WTC11 (cell line): Measurements from ENCODE around the gene CPE. TPM values are rescaled to one million over a fixed set of nuclear protein-coding genes. Genes with fewer than 3 reads are reported as not detected.
A peak's percentile ranks its signal among the peaks of the same experiment; 100 is the strongest.

Source experiments
- ATAC-seq: fragments of 200-7000 bp; cut with Tn5 transposase; 2 replicates; pipeline ENCODE4 v1.10.0; 2021; ENCODE audit warnings: mild to moderate bottlenecking, moderate library complexity
- CTCF ChIA-PET: fragments of 300-600 bp; sonication (Branson Sonifier 250); formaldehyde crosslinking; loops from one replicate; lab custom pipeline; 2021; ENCODE audit warnings: antibody characterized with exemption; lab: Charles Lee
- POLR2A ChIA-PET: fragments of 350-600 bp; sonication (Branson Sonifier 250); formaldehyde crosslinking; loops from one replicate; lab custom pipeline; 2021; ENCODE audit warnings: antibody characterized with exemption; lab: Charles Lee
- DNase-seq: peaks from one replicate; pipeline ENCODE4 v3.0.0; 2021; ENCODE audit warnings: low spot score
- H3K27ac Mint-ChIP-seq: 2 replicates; pipeline ENCODE4 v1.8.0; 2021; ENCODE audit warnings: mixed read lengths
- H3K27me3 Mint-ChIP-seq: 2 replicates; pipeline ENCODE4 v1.8.0; 2021; ENCODE audit warnings: low read depth, mild to moderate bottlenecking, moderate library complexity, mixed read lengths
- H3K36me3 Mint-ChIP-seq: 2 replicates; pipeline ENCODE4 v1.8.0; 2021; ENCODE audit warnings: mixed read lengths
- H3K4me1 Mint-ChIP-seq: 2 replicates; pipeline ENCODE4 v1.8.0; 2022; ENCODE audit warnings: mixed read lengths
- H3K4me3 Mint-ChIP-seq: 2 replicates; pipeline ENCODE4 v1.8.0; 2021; ENCODE audit warnings: mild to moderate bottlenecking, moderate library complexity, mixed read lengths
- H3K9me3 Mint-ChIP-seq: 2 replicates; pipeline ENCODE4 v1.8.0; 2021; ENCODE audit warnings: mixed read lengths
- AFF4 ChIP-seq: sonication (generic); formaldehyde crosslinking; IDR thresholded peaks from 2 replicates; pipeline ENCODE4 v1.8.1; 2023; ENCODE audit warnings: mild to moderate bottlenecking, missing genetic modification reagents, borderline replicate concordance
- ATF3 ChIP-seq: sonication (generic); formaldehyde crosslinking; conservative IDR thresholded peaks from 2 replicates; pipeline ENCODE4 v1.8.1; 2022; ENCODE audit warnings: mild to moderate bottlenecking, missing genetic modification reagents
- ATF6 ChIP-seq: sonication (generic); formaldehyde crosslinking; IDR thresholded peaks from 2 replicates; pipeline ENCODE4 v1.8.1; 2023; ENCODE audit warnings: mild to moderate bottlenecking, missing genetic modification reagents
- CBFB ChIP-seq: sonication (generic); formaldehyde crosslinking; IDR thresholded peaks from 2 replicates; pipeline ENCODE4 v1.8.1; 2022; ENCODE audit warnings: mild to moderate bottlenecking, low read depth, missing genetic modification reagents
- CREM ChIP-seq: sonication (generic); formaldehyde crosslinking; IDR thresholded peaks from 2 replicates; pipeline ENCODE4 v1.8.1; 2022; ENCODE audit warnings: mild to moderate bottlenecking, missing genetic modification reagents, moderate library complexity
- CTCF ChIP-seq: fragments of 200-600 bp; IDR thresholded peaks from 2 replicates; pipeline ENCODE4 v1.8.0; 2022; ENCODE audit warnings: antibody characterized with exemption
- E2F1 ChIP-seq: sonication (generic); formaldehyde crosslinking; IDR thresholded peaks from 2 replicates; pipeline ENCODE4 v1.8.0; 2022; ENCODE audit warnings: mild to moderate bottlenecking, missing genetic modification reagents
- ELF4 ChIP-seq: sonication (generic); formaldehyde crosslinking; IDR thresholded peaks from 2 replicates; pipeline ENCODE4 v1.8.1; 2022; ENCODE audit warnings: low read depth, mild to moderate bottlenecking, moderate library complexity, missing genetic modification reagents
- ESRRA ChIP-seq: sonication (generic); formaldehyde crosslinking; IDR thresholded peaks from 2 replicates; pipeline ENCODE4 v1.8.1; 2022; ENCODE audit warnings: mild to moderate bottlenecking, missing genetic modification reagents, borderline replicate concordance
- GABPB1 ChIP-seq: sonication (generic); formaldehyde crosslinking; IDR thresholded peaks from 2 replicates; pipeline ENCODE4 v1.8.1; 2023; ENCODE audit warnings: mild to moderate bottlenecking, missing genetic modification reagents
- HMGA2 ChIP-seq: fragments of 250-450 bp; sonication (Bioruptor Pico); IDR thresholded peaks from 2 replicates; pipeline ENCODE4 v1.4.0; 2021; ENCODE audit warnings: mild to moderate bottlenecking, moderate library complexity
- PRRX2 ChIP-seq: fragments of 250-450 bp; sonication (Bioruptor Pico); IDR thresholded peaks from 2 replicates; pipeline ENCODE4 v1.8.0; 2021; ENCODE audit warnings: mild to moderate bottlenecking
- TP53 ChIP-seq: sonication (generic); formaldehyde crosslinking; IDR thresholded peaks from 2 replicates; pipeline ENCODE4 v1.8.1; 2023; ENCODE audit warnings: mild to moderate bottlenecking, missing genetic modification reagents
- USF1 ChIP-seq: sonication (generic); formaldehyde crosslinking; IDR thresholded peaks from 2 replicates; pipeline ENCODE4 v1.8.0; 2022; ENCODE audit warnings: mild to moderate bottlenecking, missing genetic modification reagents
- USF2 ChIP-seq: sonication (generic); formaldehyde crosslinking; IDR thresholded peaks from 2 replicates; pipeline ENCODE4 v1.8.1; 2023; ENCODE audit warnings: mild to moderate bottlenecking, missing genetic modification reagents, moderate library complexity
- ZNF121 ChIP-seq: sonication (generic); formaldehyde crosslinking; IDR thresholded peaks from 2 replicates; pipeline ENCODE4 v1.8.0; 2023; ENCODE audit warnings: missing genetic modification reagents
- ZNF219 ChIP-seq: sonication (generic); formaldehyde crosslinking; IDR thresholded peaks from 2 replicates; pipeline ENCODE4 v1.8.0; 2023; ENCODE audit warnings: missing genetic modification reagents, mild to moderate bottlenecking, borderline replicate concordance
- ZNF263 ChIP-seq: sonication (generic); formaldehyde crosslinking; IDR thresholded peaks from 2 replicates; pipeline ENCODE4 v1.8.1; 2022; ENCODE audit warnings: low read depth, mild to moderate bottlenecking, moderate library complexity, missing genetic modification reagents
- ZNF423 ChIP-seq: fragments of 250-450 bp; sonication (Bioruptor Pico); IDR thresholded peaks from 2 replicates; pipeline ENCODE4 v2.1.2; 2022; ENCODE audit warnings: mild to moderate bottlenecking, moderate library complexity
- ZSCAN18 ChIP-seq: fragments of 250-450 bp; sonication (Bioruptor Pico); IDR thresholded peaks from 2 replicates; pipeline ENCODE4 v2.1.2; 2022; ENCODE audit warnings: mild to moderate bottlenecking, moderate library complexity
- total RNA-seq: library from RNA; stranded (reverse); gene quantifications from 3 replicates; pipeline ENCODE4 v1.2.3, GENCODE V29; 2021

The CPE gene
- total RNA-seq, 1 experiment from 2014 or later = 9.2 TPM

GRCh38 chr4:165375465-165375864 lies 3.3 kb upstream of the CPE start:
- Mint-ChIP-seq H3K4me3 (no peak overlapping the region), H3K4me1 (peaks cover 14% of the 10 kb centered on the region), H3K27ac (no peak overlapping the region), H3K27me3 (peaks cover 26% of the 10 kb centered on the region), H3K9me3 (0 out of 2 replicates have a peak, but pooled peaks cover 4% of the 10 kb centered on the region)
- ChIA-PET POLR2A (no interaction called here), CTCF (interaction anchor here (0.6 to 2.2 kb wide), 2 partner anchors 20 to 25 kb away, joined by 3 to 8 read pairs; no protein-coding TSS in a partner anchor)
- no peak for ATAC-seq
- DNase-seq = no peak
- TF ChIP-seq USF2 (CRISPR knock-in tag) (no peak), CTCF (no peak), ESRRA (no peak), ZNF423 (CRISPR knock-in tag) (no peak), GABPB1 (CRISPR knock-in tag) (no peak), HMGA2 (CRISPR knock-in tag) (no peak), PRRX2 (no peak)
- TF ChIP-seq, all 79 proteins: peak for 0
- no peaks in the 10 kb centered on the region for H3K36me3 Mint-ChIP-seq

- POLR2A ChIA-PET = no interaction called here
- H3K27me3 Mint-ChIP-seq = peaks cover 27% of the 10 kb centered on the region
- CTCF ChIA-PET = interaction anchor here (1.0 to 1.8 kb wide), 4 partner anchors 21 to 247 kb away, joined by 3 to 8 read pairs (median 4); no protein-coding TSS in a partner anchor
- H3K27ac Mint-ChIP-seq = no peak overlapping the region
- no peaks in the 10 kb centered on the region for H3K36me3 Mint-ChIP-seq
- peak overlapping the region; percentile 70 for H3K4me3 Mint-ChIP-seq
- ATAC-seq = no peak
- H3K4me1 Mint-ChIP-seq = peaks cover 28% of the 10 kb centered on the region
- H3K9me3 Mint-ChIP-seq = 0 out of 2 replicates have a peak, but pooled peaks cover 4% of the 10 kb centered on the region
- DNase-seq = no peak
- TF ChIP-seq ZNF219 (CRISPR knock-in tag) = no peak
- no peak for TF ChIP-seq AFF4
- no peak for TF ChIP-seq ATF6 (CRISPR knock-in tag)
- TF ChIP-seq CREM (CRISPR knock-in tag) = no peak
- no peak for TF ChIP-seq USF1 (CRISPR knock-in tag)
- no peak for TF ChIP-seq ATF3
- no peak for TF ChIP-seq E2F1 (CRISPR knock-in tag)
- no peak for TF ChIP-seq GABPB1 (CRISPR knock-in tag)
- TF ChIP-seq TP53 (CRISPR knock-in tag) = no peak
- no peak for TF ChIP-seq CBFB
- no peak for TF ChIP-seq ZSCAN18 (CRISPR knock-in tag)
- no peak for TF ChIP-seq ZNF263 (CRISPR knock-in tag)
- no peak for TF ChIP-seq ELF4 (CRISPR knock-in tag)
- no peak for TF ChIP-seq ESRRA
- no peak for TF ChIP-seq ZNF121
Measured at GRCh38 chr4:165378398-165378744, 437 bp upstream of the CPE start.
